IMR-90 (cell line): ENCODE data around the gene NXN.

ENCODE experiments used
- CTCF ChIP-seq: conservative IDR thresholded peaks from 2 replicates; pipeline ENCODE4 v1.5.1; 2012; ENCODE audit warnings: mild to moderate bottlenecking, low read depth, low read length, improper control_type of control experiment
- MAZ ChIP-seq: IDR thresholded peaks from 2 replicates; pipeline ENCODE4 v1.6.1; 2012; ENCODE audit warnings: low read depth, mild to moderate bottlenecking, low read length, improper control_type of control experiment, moderate library complexity, borderline replicate concordance
- NFE2L2 ChIP-seq: fragments of 150-350 bp; IDR thresholded peaks from 2 replicates; pipeline ENCODE4 v1.6.1; 2016; ENCODE audit warnings: low read depth, mild to moderate bottlenecking, low read length
- POLR2A ChIP-seq: IDR thresholded peaks from 2 replicates; pipeline ENCODE4 v1.6.1; 2012; ENCODE audit warnings: mild to moderate bottlenecking, low read depth, low read length
- RAD21 ChIP-seq: IDR thresholded peaks from 2 replicates; pipeline ENCODE4 v1.6.1; 2012; ENCODE audit warnings: low read length, improper control_type of control experiment

GRCh38 chr17:751269-752001 lies 228.1 kb downstream of the NXN start:
- no peak for TF ChIP-seq MAZ
- no peak for TF ChIP-seq CTCF
- no peak for TF ChIP-seq POLR2A
- TF ChIP-seq RAD21: no peak
- TF ChIP-seq NFE2L2: no peak
